ENCODE results near the gene TLCD4. TPM values are rescaled to one million over a fixed set of nuclear protein-coding genes. Genes with fewer than 3 reads are reported as not detected.
A peak's percentile ranks its signal among the peaks of the same experiment; 100 is the strongest.

The TLCD4 gene
- total and polyA plus RNA-seq, 2 of the 8 experiments (the other 6 are each of a cell fraction or from before 2014, with no cell fraction given), result 0.79 to 4.2 TPM

DNA sequence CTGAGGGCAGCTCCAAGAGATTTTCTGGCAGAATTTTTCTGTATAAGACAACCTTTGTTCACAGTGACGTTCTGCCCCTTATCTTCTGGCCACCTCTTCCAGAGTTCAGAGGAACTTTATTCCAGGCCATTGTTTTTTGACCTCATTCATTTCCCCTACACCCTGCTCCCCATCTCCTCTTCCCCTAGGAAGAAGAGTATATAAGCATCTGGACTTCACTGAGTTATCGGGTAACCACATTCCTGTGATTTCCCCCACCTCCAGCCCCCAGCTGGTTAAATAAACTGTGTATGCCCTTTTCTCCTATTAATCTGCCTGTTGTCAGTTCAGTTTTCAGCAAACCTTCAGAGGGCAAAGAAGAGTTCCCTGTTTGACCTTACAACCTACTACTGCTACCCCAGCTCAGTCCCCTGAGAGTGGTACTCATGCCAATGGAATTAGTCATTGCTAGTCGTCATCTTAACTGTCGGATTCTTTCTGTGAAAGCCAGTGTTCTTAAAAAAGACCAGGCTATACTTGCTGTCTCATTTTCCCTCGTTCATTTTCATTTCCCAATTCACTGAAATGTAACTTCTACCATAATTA is 30.1 kb upstream of the TLCD4 start:
- FAIRE-seq, result no peak
- H3K4me3 ChIP-seq (ENCODE audit: extremely low read depth in 1 of 4, insufficient read depth in 2 of 4, low read depth in 3 of 4, low read length in 4 of 4), result no peak overlapping the region

More for the DNA sequence above, 30.1 kb upstream of the TLCD4 start:
- Histone ChIP-seq H3K23me2 (ENCODE audit: low read depth, low read length) (no peaks in the 10 kb centered on the region), H4K20me1 (replicated peaks in 1 of 2; ENCODE audit: control insufficient read depth in 1 of 2, insufficient read depth in 2 of 2, low read length in 2 of 2) (no peaks in the 10 kb centered on the region), H3K23ac (ENCODE audit: insufficient read length) (no peak overlapping the region), H2BK12ac (ENCODE audit: low read depth, low read length) (no peak overlapping the region), H4K8ac (ENCODE audit: extremely low read depth, insufficient read depth, low read length) (no peak overlapping the region), H3K9ac (replicated peaks in 1 of 4; ENCODE audit: extremely low read depth in 1 of 4, low read depth in 3 of 4, low read length in 3 of 4) (no peak overlapping the region), H3K18ac (ENCODE audit: extremely low read depth, low read length) (no peak overlapping the region), H3K79me2 (ENCODE audit: control insufficient read depth in 1 of 2, insufficient read depth in 2 of 2, low read length in 2 of 2) (no peaks in the 10 kb centered on the region), H3K36me3 (ENCODE audit: control insufficient read depth in 2 of 4, insufficient read depth in 4 of 4, low read length in 3 of 4) (no peaks in the 10 kb centered on the region), H2BK120ac (replicated peaks; ENCODE audit: low read depth, low read length) (no peak overlapping the region), H2AFZ (ENCODE audit: low read length) (no peak overlapping the region), H3K27ac (ENCODE audit: low read depth, low read length) (no peak overlapping the region), H3K4ac (replicated peaks; ENCODE audit: insufficient read length, low read depth, low read length) (no peak overlapping the region), H3K9me3 (ENCODE audit: insufficient read depth in 2 of 2, low read depth in 1 of 2, low read length in 1 of 2) (peaks cover 0 to 2% of the 10 kb centered on the region in 2 experiments; a peak in 1 of 4 replicates), H2AK5ac (ENCODE audit: low read depth, low read length) (no peak overlapping the region), H4K5ac (ENCODE audit: insufficient read length, low read depth, low read length) (no peak overlapping the region), H3K4me2 (ENCODE audit: insufficient read depth in 1 of 2, low read depth in 2 of 2, low read length in 2 of 2) (no peak overlapping the region), H2BK5ac (ENCODE audit: low read depth, low read length) (no peak overlapping the region), H3K4me1 (replicated peaks in 1 of 4; ENCODE audit: control insufficient read depth in 3 of 4, insufficient read depth in 4 of 4, low read length in 3 of 4) (peaks cover 0 to 10% (median 6%) of the 10 kb centered on the region in 4 experiments; a peak in 6 of 7 replicates), H3K27me3 (replicated peaks in 1 of 4; ENCODE audit: control insufficient read depth in 3 of 4, extremely low read depth in 1 of 4, insufficient read depth in 3 of 4, low read length in 3 of 4) (no peaks in the 10 kb centered on the region), H3K79me1 (ENCODE audit: low read depth, low read length) (no peaks in the 10 kb centered on the region), H4K91ac (replicated peaks; ENCODE audit: insufficient read length, low read length) (no peak overlapping the region), H3K56ac (replicated peaks; ENCODE audit: insufficient read length, low read depth, low read length) (no peak overlapping the region), H3K14ac (ENCODE audit: insufficient read length) (no peak overlapping the region), H2BK15ac (ENCODE audit: low read length) (no peak overlapping the region), H2BK20ac (ENCODE audit: low read length) (peak overlapping the region; percentile 86; the same call in 1 of the 2 replicates)
- peak; percentile 81 for TF ChIP-seq JUND (IDR thresholded peaks at IDR 0.05; ENCODE audit: low read length)
- 0 out of 2 replicates have a peak, but pooled peaks have one; percentile 25 for TF ChIP-seq JUN (IDR thresholded peaks at IDR 0.05; ENCODE audit: low read depth, low read length)
- TF ChIP-seq MAFK (IDR thresholded peaks at IDR 0.05; ENCODE audit: low read depth, low read length), result no peak
- POLR2A ChIA-PET (ENCODE audit: partially characterized antibody), result no interaction called here
- 67 to 100% methylated on average over 1 to 5 of the region's 5 CpGs for WGBS, 2 experiments (ENCODE audit: extremely low coverage in 1 of 2, insufficient coverage in 1 of 2, insufficient read length in 1 of 2, insufficient replicate concordance in 2 of 2, low coverage in 1 of 2, low lambda C conversion rate in 2 of 2, missing lambda C conversion rate in 1 of 2)
- CTCF ChIA-PET (ENCODE audit: partially characterized antibody), result interaction anchor here (0.8 kb wide), 1 partner anchor 28 kb away, joined by 3 read pairs; no protein-coding TSS in a partner anchor
- DNase-seq (ENCODE audit: low read depth in 1 of 2, low spot score in 2 of 2), result no peak

Measured in H1 (cell line).